Liver (tissue), 3 donors: ENCODE results near the gene SDHA.

Experiments
- CTCF ChIP-seq: fragments of 150-350 bp; IDR thresholded peaks from 2 replicates; pipeline ENCODE4 v1.5.1; 2017; ENCODE audit warnings: improper control_type of control experiment, low read depth, low read length; ENCODE audit not compliant: missing input control
- HNF4A ChIP-seq, 2 donors: conservative IDR thresholded peaks; 2 replicates each; pipeline ENCODE4 v1.6.1; 2016; ENCODE audit warnings: antibody characterized with exemption in 2 of 2, mild to moderate bottlenecking in 2 of 2
- HNF4G ChIP-seq: IDR thresholded peaks from 2 replicates; pipeline ENCODE4 v1.6.1; 2016; ENCODE audit warnings: antibody characterized with exemption
- NR2F2 ChIP-seq: IDR thresholded peaks from 2 replicates; pipeline ENCODE4 v1.6.1; 2016; ENCODE audit warnings: antibody characterized with exemption
- YY1 ChIP-seq: IDR thresholded peaks from 2 replicates; pipeline ENCODE4 v1.6.1; 2016; ENCODE audit warnings: antibody characterized with exemption, mild to moderate bottlenecking
- ZBTB33 ChIP-seq: IDR thresholded peaks from 2 replicates; pipeline ENCODE4 v1.6.1; 2016; ENCODE audit warnings: antibody characterized with exemption
- donor health status: healthy.
- donor health status: healthy.

- TF ChIP-seq CTCF, result no peak
- no peak for TF ChIP-seq HNF4A (conservative IDR thresholded peaks at IDR 0.05)
- no peak for TF ChIP-seq ZBTB33
- no peak for TF ChIP-seq NR2F2
- TF ChIP-seq HNF4G, result no peak
- no peak for TF ChIP-seq YY1
These were observed 49.6 kb downstream of the SDHA start for GRCh38 chr5:267716-268115.
